Endothelial cell of umbilical vein (primary cell): Measurements from ENCODE around the gene ALK. TPM values are rescaled to one million over a fixed set of nuclear protein-coding genes. Genes with fewer than 3 reads are reported as not detected.

Experiments used
- BruUV-seq: library from RNA; stranded (reverse); fragments of 400-500 nt; replicated peaks from 2 replicates; lab custom pipeline; 2021; lab: Mats Ljungman, UMichigan
- CTCF ChIA-PET: fragments of 300-600, 350-600 bp; sonication (Branson Sonifier 250); formaldehyde crosslinking; loops from one replicate; lab custom pipeline; 2021; ENCODE audit warnings: antibody characterized with exemption, inconsistent platforms; lab: Charles Lee
- POLR2A ChIA-PET: fragments of 300-600, 350-600 bp; sonication (Branson Sonifier 250); formaldehyde crosslinking; loops from one replicate; lab custom pipeline; 2021; ENCODE audit warnings: antibody characterized with exemption, inconsistent platforms; lab: Charles Lee
- DNase-seq: peaks from one replicate; pipeline ENCODE4 v3.0.0-alpha.2; 2011; ENCODE audit warnings: low read depth, low spot score
- FAIRE-seq: peaks from 2 replicates; lab custom pipeline; 2011; peaks lifted over from hg19 to GRCh38; lab: Jason Lieb, UNC
- H2AFZ ChIP-seq: 2 replicates; pipeline ENCODE4 v1.6.0; 2012; ENCODE audit warnings: low read depth, low read length, control low read depth, inconsistent platforms
- H3K27ac ChIP-seq: 2 replicates; pipeline ENCODE4 v1.5.1; 2011; ENCODE audit warnings: low read depth, mild to moderate bottlenecking, control low read depth, low read length, moderate library complexity; ENCODE audit not compliant: insufficient read depth
- H3K27me3 ChIP-seq, 2 experiments: 2 replicates each; pipeline versions ENCODE4 v1.6.0 to v1.6.1; 2011; ENCODE audit warnings: low read length in 2 of 2, mixed read lengths in 1 of 2; ENCODE audit not compliant: control insufficient read depth in 2 of 2, insufficient read depth in 2 of 2
- H3K36me3 ChIP-seq, 2 experiments: 2 replicates in 1 of 2; 3 replicates in 1 of 2; pipeline ENCODE4 v1.5.1; 2011; ENCODE audit warnings: low read length in 2 of 2, mild to moderate bottlenecking in 1 of 2, moderate library complexity in 1 of 2; ENCODE audit not compliant: control insufficient read depth in 2 of 2, insufficient read depth in 2 of 2; ENCODE audit errors: extremely low read depth in 1 of 2
- H3K4me1 ChIP-seq: 3 replicates; pipeline ENCODE4 v1.5.1; 2011; ENCODE audit warnings: mild to moderate bottlenecking, low read length; ENCODE audit not compliant: control insufficient read depth, insufficient read depth; ENCODE audit errors: extremely low read depth
- H3K4me2 ChIP-seq: 2 replicates; pipeline ENCODE4 v1.6.1; 2011; ENCODE audit warnings: low read length, control low read depth, mixed read lengths; ENCODE audit not compliant: insufficient read depth
- H3K4me3 ChIP-seq, 3 experiments: fragments of 200-600 bp in 1 of 3; sonication (generic), shearing (Covaris generic) in 1 of 3; replicated peaks in 1 of 3; 2 replicates each; pipeline ENCODE4 v1.5.1; 2011 to 2016; ENCODE audit warnings: control low read depth in 3 of 3, low read length in 3 of 3, mild to moderate bottlenecking in 2 of 3, inconsistent platforms in 1 of 3, low read depth in 1 of 3, moderate library complexity in 1 of 3; ENCODE audit not compliant: insufficient read depth in 1 of 3
- H3K79me2 ChIP-seq: 2 replicates; pipeline ENCODE4 v1.6.0; 2012; ENCODE audit warnings: low read length, inconsistent platforms; ENCODE audit not compliant: control insufficient read depth, insufficient read depth
- H3K9ac ChIP-seq: replicated peaks from 2 replicates; pipeline ENCODE3; 2011; ENCODE audit warnings: low read length, control low read depth; ENCODE audit not compliant: insufficient read depth; ENCODE audit errors: extremely low read depth
- H3K9me1 ChIP-seq: replicated peaks from 3 replicates; pipeline ENCODE4 v1.6.0; 2011; ENCODE audit warnings: mild to moderate bottlenecking, low read length; ENCODE audit not compliant: control insufficient read depth, insufficient read depth; ENCODE audit errors: extremely low read depth
- H3K9me3 ChIP-seq: replicated peaks from 2 replicates; pipeline ENCODE4 v1.5.1; 2012; ENCODE audit warnings: low read length, inconsistent platforms; ENCODE audit not compliant: control insufficient read depth, insufficient read depth
- H4K20me1 ChIP-seq: replicated peaks from 2 replicates; pipeline ENCODE3; 2011; ENCODE audit warnings: mild to moderate bottlenecking, low read length; ENCODE audit not compliant: control insufficient read depth, insufficient read depth; ENCODE audit errors: extremely low read depth
- CTCF ChIP-seq, 2 donors: IDR thresholded peaks; 1 replicate in 1 of 2; 2 replicates in 1 of 2; pipeline ENCODE4 v1.5.1; 2011; ENCODE audit warnings: low read length in 2 of 2, mild to moderate bottlenecking in 2 of 2, moderate library complexity in 2 of 2, control low read depth in 1 of 2, inconsistent platforms in 1 of 2, low read depth in 1 of 2; ENCODE audit not compliant: insufficient read depth in 1 of 2; ENCODE audit errors: extremely low read depth in 1 of 2
- EZH2 ChIP-seq: IDR thresholded peaks from 2 replicates; pipeline ENCODE4 v1.6.1; 2012; ENCODE audit warnings: borderline replicate concordance, low read depth, mild to moderate bottlenecking, moderate library complexity, low read length, inconsistent platforms; ENCODE audit not compliant: severe bottlenecking
- FOS ChIP-seq: IDR thresholded peaks from 2 replicates; pipeline ENCODE4 v1.6.1; 2011; ENCODE audit warnings: mild to moderate bottlenecking, low read length, moderate library complexity, borderline replicate concordance; ENCODE audit not compliant: insufficient read depth
- GATA2 ChIP-seq: IDR thresholded peaks from 2 replicates; pipeline ENCODE4 v1.7.0; 2011; ENCODE audit warnings: low read depth, mild to moderate bottlenecking, moderate library complexity, mixed read lengths, low read length; ENCODE audit not compliant: insufficient read length, insufficient read depth
- JUN ChIP-seq: IDR thresholded peaks from 2 replicates; pipeline ENCODE4 v1.6.1; 2011; ENCODE audit warnings: borderline replicate concordance, low read depth; ENCODE audit not compliant: insufficient read length, insufficient read depth
- MYC ChIP-seq: IDR thresholded peaks from one replicate; pipeline ENCODE4 v1.6.1; 2011; ENCODE audit warnings: mild to moderate bottlenecking, low read depth, low read length
- POLR2A ChIP-seq: IDR thresholded peaks from 2 replicates; pipeline ENCODE4 v1.6.1; 2012; ENCODE audit warnings: low read depth, mild to moderate bottlenecking, control low read depth, low read length
- POLR2AphosphoS5 ChIP-seq: IDR thresholded peaks from 2 replicates; pipeline ENCODE4 v1.6.1; 2012; ENCODE audit warnings: low read depth, mild to moderate bottlenecking, control low read depth, low read length, moderate library complexity; ENCODE audit not compliant: insufficient read depth
- dilution Hi-C: fragments of 300-500 bp; cut with MboI; formaldehyde crosslinking; loops from one replicate; pipeline ENCODE4 v1.15.0; 2019; ENCODE audit warnings: low sequenced_read_pairs; ENCODE audit not compliant: extremely low pct_ligation_motif_present
- intact Hi-C: fragments of 100-400 bp; cut with micrococcal nuclease; formaldehyde crosslinking; loops from one replicate; pipeline ENCODE4 v1.10.0; 2022
- polyA plus RNA-seq, 4 experiments: library from polyadenylated mRNA; depleted of rRNA in 3 of 4; stranded (reverse) in 3 of 4; unstranded in 1 of 4; fragments of >200 nt; gene quantifications; 2 replicates each; pipeline versions ENCODE4 v1.2.1 to v1.2.3, GENCODE V29; 2011 to 2012; ENCODE audit warnings: missing spikeins in 1 of 4
- total RNA-seq: library from RNA; stranded (reverse); gene quantifications from 2 replicates; pipeline ENCODE4 v1.2.3, GENCODE V29; 2021
- TF ChIP-seq, protein P1 (sequence below): IDR thresholded peaks from 2 replicates; pipeline ENCODE4 v1.6.1; 2011; ENCODE audit not compliant: insufficient read depth, insufficient read length

The ALK gene
- total and polyA plus RNA-seq, 2 donors (not counting 3 experiments of a cell fraction or from before 2014, with no cell fraction given) = not detected

- Histone ChIP-seq H3K4me1 (no peaks in the 10 kb centered on the region), H3K4me3 (no peak overlapping the region), H3K9ac (no peak overlapping the region), H3K27me3 (no peaks in the 10 kb centered on the region), H3K9me3 (peaks cover 2% of the 10 kb centered on the region), H3K4me2 (no peak overlapping the region), H3K9me1 (no peaks in the 10 kb centered on the region), H3K79me2 (no peaks in the 10 kb centered on the region), H2AFZ (no peak overlapping the region), H4K20me1 (no peaks in the 10 kb centered on the region), H3K27ac (no peak overlapping the region), H3K36me3 (no peaks in the 10 kb centered on the region)
- dilution Hi-C loops = no loop called here
- ChIA-PET CTCF (no interaction called here), POLR2A (no interaction called here)
- DNase-seq = no peak
- no TSS peak for BruUV-seq
- no peak for TF ChIP-seq CTCF (IDR thresholded peaks at IDR 0.05; ENCODE audit: extremely low read depth in 1 of 2, insufficient read depth in 1 of 2, low read depth in 1 of 2, low read length in 2 of 2)
- no peak for TF ChIP-seq EZH2
- no peak for FAIRE-seq
- intact Hi-C loops = no loop called here
These were observed 333.8 kb downstream of the ALK start for GRCh38 chr2:29587402-29588190.

GRCh38 chr2:29586919-29587318, 334.5 kb downstream of the ALK start:
- BruUV-seq = no TSS peak

More at GRCh38 chr2:29586919-29587318, 334.5 kb downstream of the ALK start:
- Histone ChIP-seq H2AFZ (no peak overlapping the region), H3K4me2 (no peak overlapping the region), H3K4me1 (no peaks in the 10 kb centered on the region), H3K9me1 (no peaks in the 10 kb centered on the region), H3K27me3 (no peaks in the 10 kb centered on the region), H4K20me1 (no peaks in the 10 kb centered on the region), H3K36me3 (no peaks in the 10 kb centered on the region), H3K79me2 (no peaks in the 10 kb centered on the region), H3K9ac (no peak overlapping the region), H3K27ac (no peak overlapping the region), H3K9me3 (peaks cover 4% of the 10 kb centered on the region), H3K4me3 (no peak overlapping the region)
- intact Hi-C loops = no loop called here
- no peak for TF ChIP-seq FOS
- no peak for TF ChIP-seq JUN
- TF ChIP-seq, protein P1, sequence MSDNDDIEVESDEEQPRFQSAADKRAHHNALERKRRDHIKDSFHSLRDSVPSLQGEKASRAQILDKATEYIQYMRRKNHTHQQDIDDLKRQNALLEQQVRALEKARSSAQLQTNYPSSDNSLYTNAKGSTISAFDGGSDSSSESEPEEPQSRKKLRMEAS = no peak
- TF ChIP-seq MYC = no peak
- TF ChIP-seq POLR2A = no peak
- TF ChIP-seq GATA2 = no peak
- TF ChIP-seq CTCF (IDR thresholded peaks at IDR 0.05; ENCODE audit: extremely low read depth in 1 of 2, insufficient read depth in 1 of 2, low read depth in 1 of 2, low read length in 2 of 2) = no peak
- no peak for TF ChIP-seq EZH2
- no peak for TF ChIP-seq POLR2AphosphoS5
- CTCF ChIA-PET = no interaction called here
- POLR2A ChIA-PET = no interaction called here
- dilution Hi-C loops = no loop called here
- no peak for FAIRE-seq
- no peak for DNase-seq
